ENCODE data around the gene PTPN7.
A peak's percentile ranks its signal among the peaks of the same experiment; 100 is the strongest.

PTPN7 gene

GRCh38 chr1:202125611-202126010 lies 34.8 kb downstream of the PTPN7 start:
- H3K27ac ChIP-seq: no peak overlapping the region
- no peak for TF ChIP-seq CTCF (IDR thresholded peaks at IDR 0.05)
- no peak for TF ChIP-seq ZFX (IDR thresholded peaks at IDR 0.05; ENCODE audit: borderline replicate concordance)

- TF ChIP-seq ZFX (IDR thresholded peaks at IDR 0.05; ENCODE audit: borderline replicate concordance): no peak
- TF ChIP-seq CTCF (IDR thresholded peaks at IDR 0.05): no peak
- H3K27ac ChIP-seq: no peak overlapping the region
These were observed 36.3 kb downstream of the PTPN7 start for GRCh38 chr1:202124142-202124541.

- H3K27ac ChIP-seq: no peak overlapping the region
- no peak for TF ChIP-seq ZFX (IDR thresholded peaks at IDR 0.05; ENCODE audit: borderline replicate concordance)
- TF ChIP-seq CTCF (IDR thresholded peaks at IDR 0.05): no peak
These were observed 37.0 kb downstream of the PTPN7 start for GRCh38 chr1:202123336-202123813.

- no peak within 1 kb of the TSS for H3K27ac ChIP-seq
- TF ChIP-seq CTCF (IDR thresholded peaks at IDR 0.05): peak; percentile 53
- TF ChIP-seq ZFX (IDR thresholded peaks at IDR 0.05; ENCODE audit: borderline replicate concordance): no peak
These were observed 37.6 kb downstream of the PTPN7 start, which contains the start of gene GPR37L1 for GRCh38 chr1:202122639-202123335. TSS of gene GPR37L1 (plus strand) at chr1:202122917. CDS start at chr1:202122964, 47 bp downstream.

GRCh38 chr1:202121006-202121405 lies 39.4 kb downstream of the PTPN7 start:
- no peak overlapping the region for H3K27ac ChIP-seq
- no peak for TF ChIP-seq CTCF (IDR thresholded peaks at IDR 0.05)
- TF ChIP-seq ZFX (IDR thresholded peaks at IDR 0.05; ENCODE audit: borderline replicate concordance): no peak

- peak overlapping the region; percentile 37; the same call in 1 of the 2 replicates for H3K27ac ChIP-seq
- TF ChIP-seq CTCF (IDR thresholded peaks at IDR 0.05) (no peak), ZFX (IDR thresholded peaks at IDR 0.05; ENCODE audit: borderline replicate concordance) (no peak)
These were observed 42.5 kb downstream of the PTPN7 start for GRCh38 chr1:202117898-202118371.

- no peak for TF ChIP-seq CTCF (IDR thresholded peaks at IDR 0.05)
- TF ChIP-seq ZFX (IDR thresholded peaks at IDR 0.05; ENCODE audit: borderline replicate concordance): no peak
- H3K27ac ChIP-seq: no peak overlapping the region
These were observed 44.1 kb downstream of the PTPN7 start for GRCh38 chr1:202116287-202116686.

Data from 22Rv1 (cell line).